GM18867 (cell line): ENCODE data around the gene CCDC27.

Experiments
- ATAC-seq: cut with Tn5 transposase; IDR thresholded peaks from one replicate; pipeline ENCODE4 v1.9.1; 2021; ENCODE audit warnings: mild to moderate bottlenecking, moderate library complexity; ENCODE audit not compliant: unreplicated experiment

CCDC27 gene

GRCh38 chr1:3816331-3817137 lies 64.3 kb downstream of the CCDC27 start:
- ATAC-seq: no peak

GRCh38 chr1:3817138-3817740 lies 65.0 kb downstream of the CCDC27 start:
- no peak for ATAC-seq

DNA sequence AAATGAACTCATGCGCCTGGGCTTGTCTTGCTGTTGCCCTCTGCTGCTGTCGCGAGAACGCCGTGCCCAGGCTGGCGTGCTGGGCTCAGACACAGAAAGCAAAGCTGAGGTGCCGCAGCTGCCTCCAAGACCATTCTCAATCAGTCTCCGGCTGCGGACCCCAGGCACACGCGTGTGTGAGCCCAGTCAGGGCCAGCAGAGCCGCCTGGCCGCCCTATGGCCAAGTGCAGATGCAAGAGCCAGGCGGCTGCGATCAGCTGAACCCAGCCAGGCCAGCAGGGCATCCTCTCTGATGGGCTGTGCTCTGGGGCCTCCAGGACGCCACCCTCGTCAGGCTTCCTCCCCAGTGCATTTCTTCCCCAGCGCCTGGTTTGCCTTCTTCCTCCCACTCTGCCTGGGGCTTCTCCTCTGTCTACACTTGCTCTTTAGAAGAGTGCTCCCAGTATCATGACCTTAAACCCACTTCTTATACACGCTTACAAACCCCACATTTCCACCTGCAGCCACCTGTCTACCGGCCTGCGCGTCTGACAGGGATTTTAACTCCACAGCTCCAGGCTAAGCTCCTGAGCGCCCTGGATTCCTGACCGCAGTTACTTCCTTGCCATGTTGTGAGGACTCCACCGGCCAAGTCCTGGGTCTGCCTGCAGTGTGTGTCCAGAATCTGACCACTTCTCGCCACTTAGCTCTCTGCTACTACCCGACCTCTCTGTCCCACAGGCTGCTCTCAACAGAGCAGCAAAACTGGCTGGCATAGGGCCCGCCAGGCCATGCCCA lies 65.8 kb downstream of the CCDC27 start:
- no peak for ATAC-seq

- no peak for ATAC-seq
Measured at GRCh38 chr1:3819771-3820200, 67.5 kb downstream of the CCDC27 start.

GRCh38 chr1:3820316-3820715 lies 68.1 kb downstream of the CCDC27 start:
- ATAC-seq: no peak

- ATAC-seq: no peak
Measured at GRCh38 chr1:3821004-3821403, 68.8 kb downstream of the CCDC27 start.
